ENCODE measurements around the gene NBPF10. TPM values are rescaled to one million over a fixed set of nuclear protein-coding genes. Genes with fewer than 3 reads are reported as not detected.
"Not testable (repeated sequence)": the region's sequence is repeated elsewhere in the genome, so short reads cannot be mapped to it uniquely, and the experiment has no call there.

NBPF10 gene, protein sequence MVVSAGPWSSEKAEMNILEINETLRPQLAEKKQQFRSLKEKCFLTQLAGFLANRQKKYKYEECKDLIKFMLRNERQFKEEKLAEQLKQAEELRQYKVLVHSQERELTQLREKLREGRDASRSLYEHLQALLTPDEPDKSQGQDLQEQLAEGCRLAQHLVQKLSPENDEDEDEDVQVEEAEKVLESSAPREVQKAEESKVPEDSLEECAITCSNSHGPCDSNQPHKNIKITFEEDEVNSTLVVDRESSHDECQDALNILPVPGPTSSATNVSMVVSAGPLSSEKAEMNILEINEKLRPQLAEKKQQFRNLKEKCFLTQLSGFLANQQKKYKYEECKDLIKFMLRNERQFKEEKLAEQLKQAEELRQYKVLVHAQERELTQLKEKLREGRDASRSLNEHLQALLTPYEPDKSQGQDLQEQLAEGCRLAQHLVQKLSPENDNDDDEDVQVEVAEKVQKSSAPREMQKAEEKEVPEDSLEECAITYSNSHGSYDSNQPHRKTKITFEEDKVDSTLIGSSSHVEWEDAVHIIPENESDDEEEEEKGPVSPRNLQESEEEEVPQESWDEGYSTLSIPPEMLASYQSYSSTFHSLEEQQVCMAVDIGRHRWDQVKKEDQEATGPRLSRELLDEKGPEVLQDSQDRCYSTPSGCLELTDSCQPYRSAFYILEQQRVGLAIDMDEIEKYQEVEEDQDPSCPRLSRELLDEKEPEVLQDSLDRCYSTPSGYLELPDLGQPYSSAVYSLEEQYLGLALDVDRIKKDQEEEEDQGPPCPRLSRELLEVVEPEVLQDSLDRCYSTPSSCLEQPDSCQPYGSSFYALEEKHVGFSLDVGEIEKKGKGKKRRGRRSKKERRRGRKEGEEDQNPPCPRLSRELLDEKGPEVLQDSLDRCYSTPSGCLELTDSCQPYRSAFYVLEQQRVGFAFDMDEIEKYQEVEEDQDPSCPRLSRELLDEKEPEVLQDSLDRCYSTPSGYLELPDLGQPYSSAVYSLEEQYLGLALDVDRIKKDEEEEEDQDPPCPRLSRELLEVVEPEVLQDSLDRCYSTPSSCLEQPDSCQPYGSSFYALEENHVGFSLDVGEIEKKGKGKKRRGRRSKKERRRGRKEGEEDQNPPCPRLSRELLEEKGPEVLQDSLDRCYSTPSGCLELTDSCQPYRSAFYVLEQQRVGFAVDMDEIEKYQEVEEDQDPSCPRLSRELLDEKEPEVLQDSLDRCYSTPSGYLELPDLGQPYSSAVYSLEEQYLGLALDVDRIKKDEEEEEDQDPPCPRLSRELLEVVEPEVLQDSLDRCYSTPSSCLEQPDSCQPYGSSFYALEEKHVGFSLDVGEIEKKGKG (N-terminal part only)
- total RNA-seq (1 to 10 TPM in 2 of 4 donors, under 1 TPM in 2; 0.55 to 2.4 (median 0.93) TPM), polyA plus RNA-seq (1 to 10 TPM in 1 of 3 donors, under 1 TPM in 2; 0.46 to 1.0 (median 0.60) TPM)

DNA sequence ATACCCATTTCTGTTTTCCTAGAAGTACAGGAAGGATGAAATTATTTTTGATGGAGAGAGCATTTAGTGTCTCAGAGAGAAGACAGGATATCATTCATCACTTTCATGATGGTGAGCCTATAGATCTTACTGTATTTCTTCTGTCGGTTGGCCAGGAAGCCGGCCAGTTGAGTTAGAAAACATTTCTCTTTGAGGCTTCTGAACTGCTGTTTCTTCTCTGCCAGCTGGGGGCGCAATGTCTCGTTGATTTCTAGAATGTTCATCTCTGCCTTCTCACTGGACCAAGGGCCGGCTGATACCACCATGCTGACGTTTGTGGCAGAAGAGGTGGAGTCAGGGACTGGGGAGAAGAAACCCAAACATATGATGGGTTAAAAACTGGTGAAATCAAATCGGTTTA, at the start of gene NBPF10:
Gene NBPF10, minus strand, starts transcription at position 340 of the 400 bp plus-strand sequence. Its CDS starts 35 bp downstream, at position 305.
- intact Hi-C loops (cut with DNase I); H3K4me3 ChIP-seq; H3K27me3 ChIP-seq; H3K4me1 ChIP-seq; DNase-seq; H3K9me3 ChIP-seq; H3K36me3 ChIP-seq; H3K27ac ChIP-seq: not testable (repeated sequence)
- no CpG with 5 or more reads among the region's 7 CpGs for WGBS, 2 donors
- TF ChIP-seq, protein P1, sequence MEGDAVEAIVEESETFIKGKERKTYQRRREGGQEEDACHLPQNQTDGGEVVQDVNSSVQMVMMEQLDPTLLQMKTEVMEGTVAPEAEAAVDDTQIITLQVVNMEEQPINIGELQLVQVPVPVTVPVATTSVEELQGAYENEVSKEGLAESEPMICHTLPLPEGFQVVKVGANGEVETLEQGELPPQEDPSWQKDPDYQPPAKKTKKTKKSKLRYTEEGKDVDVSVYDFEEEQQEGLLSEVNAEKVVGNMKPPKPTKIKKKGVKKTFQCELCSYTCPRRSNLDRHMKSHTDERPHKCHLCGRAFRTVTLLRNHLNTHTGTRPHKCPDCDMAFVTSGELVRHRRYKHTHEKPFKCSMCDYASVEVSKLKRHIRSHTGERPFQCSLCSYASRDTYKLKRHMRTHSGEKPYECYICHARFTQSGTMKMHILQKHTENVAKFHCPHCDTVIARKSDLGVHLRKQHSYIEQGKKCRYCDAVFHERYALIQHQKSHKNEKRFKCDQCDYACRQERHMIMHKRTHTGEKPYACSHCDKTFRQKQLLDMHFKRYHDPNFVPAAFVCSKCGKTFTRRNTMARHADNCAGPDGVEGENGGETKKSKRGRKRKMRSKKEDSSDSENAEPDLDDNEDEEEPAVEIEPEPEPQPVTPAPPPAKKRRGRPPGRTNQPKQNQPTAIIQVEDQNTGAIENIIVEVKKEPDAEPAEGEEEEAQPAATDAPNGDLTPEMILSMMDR (IDR thresholded peaks at IDR 0.05) = peak in 1 of 4 experiments; percentile 10

DNA sequence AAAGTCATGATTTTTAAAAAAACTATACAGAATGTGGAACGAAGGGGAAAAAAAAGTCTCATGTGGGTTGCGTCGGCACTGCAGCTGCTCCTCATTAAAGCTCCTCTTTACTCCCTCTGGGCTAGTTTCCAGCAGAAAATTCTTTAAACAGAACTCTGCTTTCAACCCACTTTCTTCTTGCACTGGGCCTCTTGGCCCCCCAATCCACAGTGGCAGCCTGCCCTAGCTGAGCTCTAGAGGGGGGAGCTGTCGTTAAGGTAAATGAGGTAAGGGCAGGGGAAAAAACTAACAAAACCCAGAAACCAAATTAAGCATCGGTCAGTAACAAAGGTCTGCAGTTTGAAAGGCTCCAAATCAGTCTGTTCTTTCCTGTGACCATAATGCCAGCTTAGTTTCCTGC, 29.9 kb upstream of the NBPF10 start:
- H3K27me3 ChIP-seq; H3K4me3 ChIP-seq; H3K36me3 ChIP-seq; H3K4me1 ChIP-seq; intact Hi-C loops (cut with DNase I); H3K9me3 ChIP-seq: not testable (repeated sequence)
- DNase-seq = peak; percentile 63
- 7 to 20% methylated on average over 1 of the region's 5 CpGs for WGBS, 2 donors
- H3K27ac ChIP-seq = peak overlapping the region in 3 of 4 donors; percentile 34 to 72 (median 36)

DNA sequence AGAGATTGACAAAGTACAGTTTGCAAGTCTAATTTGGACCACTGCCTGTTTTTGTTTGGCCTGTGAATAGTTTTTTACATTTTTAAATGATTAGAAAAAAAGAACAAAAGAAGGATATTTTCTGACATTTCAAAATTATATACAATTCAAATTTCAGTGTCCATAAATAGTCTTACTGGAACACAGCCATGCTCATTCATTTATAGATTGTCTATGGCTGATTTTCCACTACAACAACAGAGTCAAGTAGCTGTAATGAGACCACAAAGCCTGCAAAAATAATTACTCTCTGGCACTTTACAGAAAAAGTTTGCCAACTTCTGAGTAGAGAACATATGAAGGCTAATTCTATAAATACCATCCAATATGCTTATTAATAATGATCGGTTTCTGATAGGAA, 23.1 kb upstream of the NBPF10 start:
- H3K36me3 ChIP-seq; intact Hi-C loops (cut with DNase I); H3K9me3 ChIP-seq; DNase-seq; H3K27ac ChIP-seq; H3K27me3 ChIP-seq; H3K4me3 ChIP-seq; H3K4me1 ChIP-seq: not testable (repeated sequence)
- no CpG with 5 or more reads among the region's 1 CpG for WGBS, 2 donors

DNA sequence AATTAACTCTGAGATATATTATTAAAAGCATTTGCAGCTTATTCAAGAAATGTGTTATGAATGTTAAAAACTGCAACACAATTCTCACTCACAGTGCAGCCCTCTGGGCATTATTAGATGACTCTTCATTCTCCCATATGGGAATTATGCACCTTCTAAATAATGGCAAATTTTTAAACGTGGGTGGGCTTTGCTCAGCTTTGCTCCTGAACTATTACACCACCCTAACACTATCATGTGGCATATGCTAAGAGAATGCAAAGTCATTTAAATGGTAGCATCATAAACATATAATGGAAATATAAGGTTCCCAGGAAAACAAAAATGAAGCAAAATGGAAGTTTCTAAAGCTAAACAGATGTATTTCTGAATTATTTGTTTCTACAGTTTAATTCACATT, 22.7 kb upstream of the NBPF10 start:
- H3K4me1 ChIP-seq; intact Hi-C loops (cut with DNase I); H3K36me3 ChIP-seq; H3K27ac ChIP-seq; H3K4me3 ChIP-seq; H3K9me3 ChIP-seq; DNase-seq; H3K27me3 ChIP-seq: not testable (repeated sequence)
- WGBS, 2 donors = no CpG with 5 or more reads among the region's 1 CpG

Other genes starting within 250 kb of the NBPF10 start
- gene ITGA10, start 234.8 kb downstream of the NBPF10 start, total RNA-seq = 1 to 10 TPM; 2.5 to 7.4 (median 3.0) TPM
- 1 to 10 TPM in 1 of 3 donors, under 1 TPM in 1, not detected in 1; 0.23 to 1.1 TPM for gene ITGA10, start 234.8 kb downstream of the NBPF10 start, polyA plus RNA-seq
- gene PEX11B, start 226.1 kb downstream of the NBPF10 start, total RNA-seq = 10 to 100 TPM; 20.2 to 22.5 (median 20.6) TPM
- 10 to 100 TPM; 28.6 to 41.8 (median 33.6) TPM for gene PEX11B, start 226.1 kb downstream of the NBPF10 start, polyA plus RNA-seq
- 100 to 1,000 TPM in 1 of 4 donors, 10 to 100 TPM in 3; 77.8 to 102 (median 96.8) TPM for gene RBM8A, start 217.3 kb downstream of the NBPF10 start, total RNA-seq
- 100 to 1,000 TPM in 2 of 3 donors, 10 to 100 TPM in 1; 87.1 to 138 (median 101) TPM for gene RBM8A, start 217.3 kb downstream of the NBPF10 start, polyA plus RNA-seq
- 10 to 100 TPM; 26.9 to 42.5 (median 36.0) TPM for gene LIX1L, start 186.8 kb downstream of the NBPF10 start, total RNA-seq
- 1 to 10 TPM; 1.4 to 8.7 (median 3.0) TPM for gene LIX1L, start 186.8 kb downstream of the NBPF10 start, polyA plus RNA-seq
- 1 to 10 TPM in 2 of 4 donors, under 1 TPM in 2; 0.33 to 1.9 (median 1.0) TPM for gene ANKRD34A, start 180.2 kb downstream of the NBPF10 start, total RNA-seq
- gene ANKRD34A, start 180.2 kb downstream of the NBPF10 start, polyA plus RNA-seq = under 1 TPM in 1 of 3 donors, not detected in 2; 0.41 TPM
- gene POLR3GL, start 180.1 kb downstream of the NBPF10 start, total RNA-seq = 10 to 100 TPM; 23.1 to 32.8 (median 27.4) TPM
- 10 to 100 TPM; 35.9 to 47.4 (median 40.9) TPM for gene POLR3GL, start 180.1 kb downstream of the NBPF10 start, polyA plus RNA-seq
- 1,000 to 10,000 TPM; 1,623 to 4,609 (median 1,842) TPM for gene TXNIP, start 148.2 kb downstream of the NBPF10 start, total RNA-seq
- 100 to 1,000 TPM; 326 to 783 (median 548) TPM for gene TXNIP, start 148.2 kb downstream of the NBPF10 start, polyA plus RNA-seq
- gene HJV, start 123.1 kb downstream of the NBPF10 start, total RNA-seq = not detected
- not detected for gene HJV, start 123.1 kb downstream of the NBPF10 start, polyA plus RNA-seq
- gene NOTCH2NLA, start 84.2 kb upstream of the NBPF10 start, total RNA-seq = 10 to 100 TPM; 25.7 to 52.9 (median 36.2) TPM
- gene NOTCH2NLA, start 84.2 kb upstream of the NBPF10 start, polyA plus RNA-seq = 10 to 100 TPM in 1 of 3 donors, 1 to 10 TPM in 2; 5.3 to 18.2 (median 6.6) TPM